ENCODE results near the gene SULT2A1.

DNA sequence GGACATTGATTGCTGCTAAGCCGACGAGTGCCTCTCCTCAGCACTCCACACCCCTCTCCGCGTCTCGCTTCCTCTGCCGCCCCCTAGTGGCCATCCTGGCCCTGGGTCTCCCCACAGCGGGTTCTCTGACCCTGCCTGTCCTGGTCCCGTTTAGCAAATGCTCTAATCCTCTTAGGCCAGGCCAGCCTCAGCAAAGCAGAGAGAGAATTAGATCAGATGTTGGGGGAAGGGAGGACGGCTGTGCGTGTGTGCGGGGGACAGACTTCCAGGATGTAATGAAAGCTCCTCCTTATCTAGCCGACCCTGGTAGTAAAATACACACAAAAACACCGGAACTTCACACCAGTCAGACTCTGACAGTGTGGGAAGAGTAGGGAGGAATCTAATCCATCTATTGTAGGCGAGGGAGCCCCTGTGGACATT lies 22.6 kb downstream of the SULT2A1 start:
- TF ChIP-seq POLR2AphosphoS5 (IDR thresholded peaks at IDR 0.05; ENCODE audit: low read depth, low read length) (no peak), SP2 (IDR thresholded peaks at IDR 0.05; ENCODE audit: low read length) (no peak)
- TF ChIP-seq, protein P1, sequence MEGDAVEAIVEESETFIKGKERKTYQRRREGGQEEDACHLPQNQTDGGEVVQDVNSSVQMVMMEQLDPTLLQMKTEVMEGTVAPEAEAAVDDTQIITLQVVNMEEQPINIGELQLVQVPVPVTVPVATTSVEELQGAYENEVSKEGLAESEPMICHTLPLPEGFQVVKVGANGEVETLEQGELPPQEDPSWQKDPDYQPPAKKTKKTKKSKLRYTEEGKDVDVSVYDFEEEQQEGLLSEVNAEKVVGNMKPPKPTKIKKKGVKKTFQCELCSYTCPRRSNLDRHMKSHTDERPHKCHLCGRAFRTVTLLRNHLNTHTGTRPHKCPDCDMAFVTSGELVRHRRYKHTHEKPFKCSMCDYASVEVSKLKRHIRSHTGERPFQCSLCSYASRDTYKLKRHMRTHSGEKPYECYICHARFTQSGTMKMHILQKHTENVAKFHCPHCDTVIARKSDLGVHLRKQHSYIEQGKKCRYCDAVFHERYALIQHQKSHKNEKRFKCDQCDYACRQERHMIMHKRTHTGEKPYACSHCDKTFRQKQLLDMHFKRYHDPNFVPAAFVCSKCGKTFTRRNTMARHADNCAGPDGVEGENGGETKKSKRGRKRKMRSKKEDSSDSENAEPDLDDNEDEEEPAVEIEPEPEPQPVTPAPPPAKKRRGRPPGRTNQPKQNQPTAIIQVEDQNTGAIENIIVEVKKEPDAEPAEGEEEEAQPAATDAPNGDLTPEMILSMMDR (IDR thresholded peaks at IDR 0.05; ENCODE audit: control extremely low read depth in 1 of 3, insufficient read depth in 1 of 3, low read depth in 1 of 3, low read length in 3 of 3), result peak; percentile 96 to 98 (median 96)
